NCI-H226 (cell line): ENCODE results near the gene CST8.

ENCODE experiments used
- DNase-seq: peaks from one replicate; pipeline ENCODE4 v3.0.0-alpha.2; 2015

CST8 gene

GRCh38 chr20:23476015-23476754 lies 14.7 kb upstream of the CST8 start:
- no peak for DNase-seq

GRCh38 chr20:23477223-23477622 lies 13.7 kb upstream of the CST8 start:
- DNase-seq = no peak

- DNase-seq = no peak
These were observed 11.9 kb upstream of the CST8 start for GRCh38 chr20:23479043-23479442.

- DNase-seq = no peak
These were observed 8.8 kb upstream of the CST8 start for GRCh38 chr20:23482138-23482537.

- DNase-seq = no peak
These were observed 6.8 kb upstream of the CST8 start for GRCh38 chr20:23484081-23484480.

GRCh38 chr20:23488470-23488869 lies 2.4 kb upstream of the CST8 start:
- no peak for DNase-seq

- no peak for DNase-seq
These were observed 1.9 kb upstream of the CST8 start for GRCh38 chr20:23488996-23489395.

GRCh38 chr20:23492292-23492691 lies 1.4 kb downstream of the CST8 start:
- no peak for DNase-seq

GRCh38 chr20:23493172-23493772 lies 2.4 kb downstream of the CST8 start:
- no peak for DNase-seq

GRCh38 chr20:23497536-23497935 lies 6.6 kb downstream of the CST8 start:
- DNase-seq = no peak

GRCh38 chr20:23501926-23502325 lies 11.0 kb downstream of the CST8 start:
- no peak for DNase-seq

- no peak for DNase-seq
These were observed 12.7 kb downstream of the CST8 start for GRCh38 chr20:23503649-23504048.

- no peak for DNase-seq
These were observed 16.4 kb downstream of the CST8 start for GRCh38 chr20:23507346-23507745.

GRCh38 chr20:23508449-23509229 lies 17.7 kb downstream of the CST8 start:
- DNase-seq = no peak

GRCh38 chr20:23509247-23509913 lies 18.5 kb downstream of the CST8 start:
- DNase-seq = no peak

- no peak for DNase-seq
These were observed 19.2 kb downstream of the CST8 start for GRCh38 chr20:23510000-23510590.

GRCh38 chr20:23513164-23513563 lies 22.2 kb downstream of the CST8 start:
- DNase-seq = no peak

- DNase-seq = no peak
These were observed 23.9 kb downstream of the CST8 start for GRCh38 chr20:23514848-23515247.

- DNase-seq = no peak
These were observed 24.5 kb downstream of the CST8 start for GRCh38 chr20:23515250-23515939.

- DNase-seq = no peak
These were observed 26.8 kb downstream of the CST8 start for GRCh38 chr20:23517719-23518118.

GRCh38 chr20:23519556-23519955 lies 28.6 kb downstream of the CST8 start:
- no peak for DNase-seq

GRCh38 chr20:23520185-23520584 lies 29.3 kb downstream of the CST8 start:
- DNase-seq = no peak
